GM12878 (cell line): Measurements from ENCODE around the gene ECPAS. TPM values are rescaled to one million over a fixed set of nuclear protein-coding genes. Genes with fewer than 3 reads are reported as not detected.

Experiments
- ATAC-seq: fragments of 200-7000 bp; cut with Tn5 transposase; 3 replicates; pipeline ENCODE4 v1.9.1; 2020; ENCODE audit warnings: mild to moderate bottlenecking, moderate library complexity
- BruUV-seq: library from RNA; stranded (reverse); fragments of 400-500 nt; replicated peaks from 2 replicates; lab custom pipeline; 2021; lab: Mats Ljungman, UMichigan
- CTCF ChIA-PET: fragments of 300-600 bp; sonication (Branson Sonifier 250); formaldehyde crosslinking; extraction: SDS; loops from one replicate; lab custom pipeline; 2021; ENCODE audit warnings: inconsistent platforms; lab: Yijun Ruan, JAX
- POLR2A ChIA-PET: fragments of 350-600 bp; formaldehyde crosslinking; extraction: SDS; loops from one replicate; lab custom pipeline; 2021; ENCODE audit warnings: inconsistent platforms; lab: Charles Lee
- RAD21 ChIA-PET: fragments of 300-600 bp; sonication (Branson Sonifier 250); formaldehyde crosslinking; loops from one replicate; lab custom pipeline; 2023; ENCODE audit warnings: antibody characterized with exemption; ENCODE audit not compliant: unreplicated experiment; lab: Charles Lee
- SMC1A ChIA-PET: fragments of 300-600 bp; sonication (Branson Sonifier 250); formaldehyde crosslinking; loops from one replicate; lab custom pipeline; 2023; ENCODE audit not compliant: unreplicated experiment, uncharacterized antibody; lab: Charles Lee
- DNase-seq: peaks from one replicate; pipeline ENCODE4 v3.0.0-alpha.2; 2011; ENCODE audit warnings: low read depth, low spot score
- FAIRE-seq: peaks from 3 replicates; lab custom pipeline; 2011; peaks lifted over from hg19 to GRCh38; lab: Jason Lieb, UNC
- H2AFZ ChIP-seq: 2 replicates; pipeline ENCODE4 v1.6.0; 2011; ENCODE audit warnings: low read depth, low read length, control low read depth; ENCODE audit not compliant: control insufficient read depth
- H3K27ac ChIP-seq: 2 replicates; pipeline ENCODE4 v1.5.1; 2011; ENCODE audit warnings: control low read depth; ENCODE audit not compliant: control insufficient read depth, insufficient read depth
- H3K27me3 ChIP-seq, 2 experiments: replicated peaks in 1 of 2; 2 replicates each; pipeline versions ENCODE4 v1.6.0 to v1.6.1; 2011; ENCODE audit warnings: low read length in 1 of 2; ENCODE audit not compliant: control insufficient read depth in 2 of 2, insufficient read depth in 2 of 2
- H3K36me3 ChIP-seq, 2 experiments: 2 replicates each; pipeline ENCODE4 v1.5.1; 2011; ENCODE audit warnings: low read length in 1 of 2; ENCODE audit not compliant: control insufficient read depth in 2 of 2, insufficient read depth in 2 of 2
- H3K4me1 ChIP-seq: 2 replicates; pipeline ENCODE4 v1.6.1; 2011; ENCODE audit warnings: mild to moderate bottlenecking, low read length, moderate library complexity, mixed read lengths; ENCODE audit not compliant: control insufficient read depth, insufficient read depth
- H3K4me2 ChIP-seq: 2 replicates; pipeline ENCODE4 v1.6.0; 2011; ENCODE audit warnings: control low read depth; ENCODE audit not compliant: control insufficient read depth, insufficient read depth
- H3K4me3 ChIP-seq: fragments of 200-600 bp; sonication (generic); 2 replicates; pipeline ENCODE4 v1.5.1; 2016
- H3K79me2 ChIP-seq: 2 replicates; pipeline ENCODE4 v1.6.0; 2011; ENCODE audit warnings: low read length; ENCODE audit not compliant: control insufficient read depth, insufficient read depth
- H3K9ac ChIP-seq: 2 replicates; pipeline ENCODE4 v1.8.0; 2011; ENCODE audit warnings: low read length, control low read depth, mixed read lengths; ENCODE audit not compliant: control insufficient read depth, insufficient read depth
- H3K9me3 ChIP-seq: replicated peaks from 3 replicates; pipeline ENCODE4 v1.5.1; 2011; ENCODE audit warnings: mild to moderate bottlenecking, low read length; ENCODE audit not compliant: control insufficient read depth, insufficient read depth
- H4K20me1 ChIP-seq: 2 replicates; pipeline ENCODE4 v1.6.0; 2011; ENCODE audit not compliant: control insufficient read depth, insufficient read depth
- BHLHE40 ChIP-seq, 2 experiments: fragments of 450-650 bp in 1 of 2; IDR thresholded peaks; 2 replicates each; pipeline ENCODE4 v1.6.1; 2011 to 2017; ENCODE audit warnings: low read depth in 2 of 2, borderline replicate concordance in 1 of 2, improper control_type of control experiment in 1 of 2, low read length in 1 of 2, mild to moderate bottlenecking in 1 of 2
- IKZF2 ChIP-seq, 2 experiments: fragments of 450-650 bp; IDR thresholded peaks; 2 replicates each; pipeline ENCODE4 v1.6.1; 2017; ENCODE audit warnings: mild to moderate bottlenecking in 2 of 2, moderate library complexity in 2 of 2
- MEF2A ChIP-seq: IDR thresholded peaks from 2 replicates; pipeline ENCODE4 v1.6.1; 2011; ENCODE audit warnings: low read depth, mild to moderate bottlenecking, low read length, moderate library complexity; ENCODE audit not compliant: insufficient read depth
- MEF2B ChIP-seq: fragments of 450-650 bp; IDR thresholded peaks from 2 replicates; pipeline ENCODE4 v1.6.1; 2018; ENCODE audit warnings: mild to moderate bottlenecking, moderate library complexity; ENCODE audit not compliant: partially characterized antibody, poor library complexity, severe bottlenecking
- MXI1 ChIP-seq: fragments of 150-350 bp; IDR thresholded peaks from 2 replicates; pipeline ENCODE4 v1.6.1; 2011; ENCODE audit warnings: low read depth, mild to moderate bottlenecking, inconsistent platforms, low read length, improper control_type of control experiment
- MYC ChIP-seq: IDR thresholded peaks from 2 replicates; pipeline ENCODE4 v1.6.1; 2011; ENCODE audit warnings: mild to moderate bottlenecking, low read length, moderate library complexity, inconsistent platforms; ENCODE audit not compliant: insufficient read depth, insufficient replicate concordance, insufficient read length, severe bottlenecking
- NR2C1 ChIP-seq: fragments of 450-650 bp; IDR thresholded peaks from 2 replicates; pipeline ENCODE4 v1.6.1; 2017; ENCODE audit warnings: antibody characterized with exemption, mild to moderate bottlenecking, moderate library complexity
- SMARCA5 ChIP-seq: fragments of 450-650 bp; IDR thresholded peaks from 2 replicates; pipeline ENCODE4 v1.6.1; 2017; ENCODE audit warnings: mild to moderate bottlenecking
- SP1 ChIP-seq: IDR thresholded peaks from one replicate; pipeline ENCODE4 v1.6.1; 2011; ENCODE audit warnings: low read depth, low read length
- SREBF2 ChIP-seq: IDR thresholded peaks from 2 replicates; pipeline ENCODE4 v1.6.1; 2012; ENCODE audit warnings: mild to moderate bottlenecking, low read length
- TARDBP ChIP-seq: IDR thresholded peaks from 2 replicates; pipeline ENCODE4 v1.6.1; 2016; ENCODE audit warnings: borderline replicate concordance
- TCF7 ChIP-seq: IDR thresholded peaks from 2 replicates; pipeline ENCODE4 v1.6.1; 2014; ENCODE audit warnings: antibody characterized with exemption, borderline replicate concordance
- WRNIP1 ChIP-seq: IDR thresholded peaks from 2 replicates; pipeline ENCODE4 v1.6.1; 2011; ENCODE audit warnings: low read depth, low read length, improper control_type of control experiment, borderline replicate concordance
- ZNF384 ChIP-seq: IDR thresholded peaks from 2 replicates; pipeline ENCODE4 v1.6.1; 2012; ENCODE audit warnings: low read depth, mild to moderate bottlenecking, low read length, improper control_type of control experiment, borderline replicate concordance
- WGBS: methylation state at CpG from one replicate; pipeline ENCODE4 v1.1.6; 2016; ENCODE audit warnings: low lambda C conversion rate; ENCODE audit not compliant: insufficient replicate concordance, insufficient coverage; ENCODE audit errors: missing lambda C conversion rate; 5-methylcytosine and 5-hydroxymethylcytosine counted together
- in situ Hi-C: fragments of 300-500 bp; cut with MboI; formaldehyde crosslinking; loops from 9 replicates; pipeline ENCODE4 v1.14.3; 2018; ENCODE audit warnings: mixed read lengths
- intact Hi-C: fragments of 100-400 bp; cut with micrococcal nuclease; formaldehyde crosslinking; loops from one replicate; pipeline ENCODE4 v1.14.2; 2022; ENCODE audit not compliant: unreplicated experiment
- polyA plus RNA-seq, 11 experiments: library from polyadenylated mRNA; depleted of rRNA in 4 of 11; unstranded in 6 of 11; stranded (reverse) in 5 of 11; fragments of >200 nt; fragmentation: Nextera tagmentation in 4 of 11; fragmentation: Illumina TruSeq in 1 of 11; extraction: Ambion mirVana in 4 of 11; extraction: Trizol in 1 of 11; gene quantifications; 1 replicate in 1 of 11; 2 replicates in 10 of 11; pipeline versions ENCODE4 v1.2.1 to v1.2.3, GENCODE V29; 2011 to 2016; ENCODE audit warnings: inconsistent platforms in 2 of 11, missing spikeins in 2 of 11, low read depth in 1 of 11
- total RNA-seq, 4 experiments: library from RNA; depleted of rRNA in 3 of 4; stranded (reverse); fragments of >200 nt in 3 of 4; fragmentation: Illumina TruSeq in 1 of 4; extraction: Trizol in 1 of 4; gene quantifications; 2 replicates each; pipeline versions ENCODE4 v1.2.1 to v1.2.3, GENCODE V29; 2013 to 2021

The ECPAS gene
- total and polyA plus RNA-seq, 10 of the 15 experiments (the other 5 are each of a cell fraction or from before 2014, with no cell fraction given) = 11.2 to 69.8 (median 50.1) TPM

DNA sequence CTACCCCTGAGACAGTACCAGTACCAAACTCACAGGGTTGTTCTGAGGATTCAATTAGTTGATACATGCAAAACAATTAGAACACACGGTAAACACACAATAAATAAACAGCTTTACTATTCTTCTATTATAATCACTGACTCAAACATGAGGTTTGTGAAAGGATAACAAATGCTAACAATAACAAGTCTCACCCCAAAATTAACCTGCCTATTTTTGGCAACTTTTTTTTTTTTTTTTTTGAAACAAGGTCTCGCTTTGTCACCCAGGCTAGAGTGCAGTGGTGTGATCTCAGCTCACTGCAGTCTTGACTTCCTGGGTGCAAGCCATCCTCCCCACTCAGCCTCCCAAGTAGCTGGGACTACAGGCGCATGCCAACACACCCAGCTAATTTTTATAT, 6.5 kb downstream of the ECPAS start:
- no peaks in the 10 kb centered on the region; a peak in 1 of 4 replicates for H3K36me3 ChIP-seq
- no peaks in the 10 kb centered on the region for H3K27me3 ChIP-seq
- CTCF ChIA-PET = no interaction called here
- H3K4me1 ChIP-seq = peaks cover 14% of the 10 kb centered on the region
- H3K9me3 ChIP-seq = no peaks in the 10 kb centered on the region; the same call in 2 of the 3 replicates
- no peak overlapping the region for H3K27ac ChIP-seq
- no peak for DNase-seq
- no peak for ATAC-seq
- FAIRE-seq = no peak
- BruUV-seq = no TSS peak
- no peak overlapping the region; the same call in 1 of the 2 replicates for H3K4me2 ChIP-seq
- H2AFZ ChIP-seq = no peak overlapping the region
- no peak overlapping the region for H3K9ac ChIP-seq
- in situ Hi-C loops = no loop called here
- TF ChIP-seq MEF2A (0 out of 2 replicates have a peak, but pooled peaks have one; percentile 59), ZNF384 (peak; percentile 27; the same call in 1 of the 2 replicates), SMARCA5 (no peak), WRNIP1 (no peak), TCF7 (no peak), MEF2B (peak; percentile 54), SREBF2 (no peak)
- WGBS = 60% methylated on average over 3 of the region's 3 CpGs
- H4K20me1 ChIP-seq = no peaks in the 10 kb centered on the region
- peaks cover 93% of the 10 kb centered on the region for H3K79me2 ChIP-seq
- POLR2A ChIA-PET = no interaction called here
- SMC1A ChIA-PET = interaction anchor here (1.1 to 2.8 kb wide), 2 partner anchors 10 to 31 kb away, joined by 5 to 14 read pairs; no protein-coding TSS in a partner anchor
- H3K4me3 ChIP-seq = no peak overlapping the region
- intact Hi-C loops = no loop called here
- RAD21 ChIA-PET = interaction anchor here (1.0 kb wide), 1 partner anchor 18 kb away, joined by 3 read pairs; no protein-coding TSS in a partner anchor

GRCh38 chr9:111475195-111475594, 9.0 kb downstream of the ECPAS start:
- H3K36me3 ChIP-seq = no peaks in the 10 kb centered on the region; a peak in 1 of 4 replicates
- ATAC-seq (no peak), FAIRE-seq (no peak), DNase-seq (no peak)
- CTCF ChIA-PET = interaction anchor here (1.0 to 1.9 kb wide), 2 partner anchors 9 to 50 kb away, joined by 3 to 7 read pairs; no protein-coding TSS in a partner anchor
- RAD21 ChIA-PET = interaction anchor here (1.9 kb wide), 1 partner anchor 16 kb away, joined by 6 read pairs; no protein-coding TSS in a partner anchor
- peaks cover 14% of the 10 kb centered on the region for H3K4me1 ChIP-seq
- H3K9me3 ChIP-seq = no peaks in the 10 kb centered on the region
- no peak overlapping the region for H3K9ac ChIP-seq
- no peak overlapping the region for H3K4me3 ChIP-seq
- no peaks in the 10 kb centered on the region for H4K20me1 ChIP-seq
- no TSS peak for BruUV-seq
- POLR2A ChIA-PET = interaction anchor here (0.6 to 1.9 kb wide), 2 partner anchors 9 to 402 kb away, joined by 3 to 5 read pairs; no protein-coding TSS in a partner anchor
- H3K79me2 ChIP-seq = peaks cover 89% of the 10 kb centered on the region
- H3K27ac ChIP-seq = no peak overlapping the region
- in situ Hi-C loops (no loop called here), intact Hi-C loops (no loop called here)
- 0 out of 2 replicates have a peak overlapping the region, but pooled peaks have one; percentile 3 for H3K4me2 ChIP-seq
- no peak overlapping the region for H2AFZ ChIP-seq
- SMC1A ChIA-PET = interaction anchor here (1.2 to 2.6 kb wide), 3 partner anchors 9 to 16 kb away, joined by 3 to 11 read pairs (median 4); no protein-coding TSS in a partner anchor
- H3K27me3 ChIP-seq = no peaks in the 10 kb centered on the region
- whole genome bisulfite sequencing = 100% methylated on average over 2 of the region's 2 CpGs
- no peak for TF ChIP-seq MXI1
- TF ChIP-seq NR2C1 = no peak
- TF ChIP-seq MYC = no peak
- no peak for TF ChIP-seq IKZF2 (IDR thresholded peaks at IDR 0.05)
- no peak for TF ChIP-seq WRNIP1
- no peak for TF ChIP-seq SP1
- TF ChIP-seq BHLHE40 (IDR thresholded peaks at IDR 0.05; ENCODE audit: borderline replicate concordance in 1 of 2, low read depth in 2 of 2, low read length in 1 of 2) = no peak
- no peak for TF ChIP-seq TARDBP
- no peak for TF ChIP-seq MEF2B
